Ovary (tissue), 3 donors: ENCODE data around the gene ZMYND10.

Source experiments
- CTCF ChIP-seq, 3 donors: fragments of 450-650 bp in 2 of 3; fragments of 200-600 bp in 1 of 3; IDR thresholded peaks; one replicate each; pipeline versions ENCODE4 v1.5.1 to v1.8.0; 2016 to 2022; ENCODE audit warnings: antibody characterized with exemption in 3 of 3, mild to moderate bottlenecking in 1 of 3
- EP300 ChIP-seq: sonication (generic); formaldehyde crosslinking; IDR thresholded peaks from one replicate; pipeline ENCODE4 v1.6.1; 2017; ENCODE audit warnings: antibody characterized with exemption
- POLR2A ChIP-seq: fragments of 450-650 bp; IDR thresholded peaks from one replicate; pipeline ENCODE4 v1.6.1; 2017; ENCODE audit warnings: antibody characterized with exemption, mild to moderate bottlenecking, moderate library complexity
- donor health status: DM: no; HTN: no; CAD: no.

- TF ChIP-seq CTCF (IDR thresholded peaks at IDR 0.05) (no peak), EP300 (no peak), POLR2A (peak; percentile 42)
Measured at GRCh38 chr3:50322115-50322385, 23.5 kb downstream of the ZMYND10 start.
